ENCODE data around the gene HSPA1A. TPM values are rescaled to one million over a fixed set of nuclear protein-coding genes. Genes with fewer than 3 reads are reported as not detected.
"Not testable (repeated sequence)": the region's sequence is repeated elsewhere in the genome, so short reads cannot be mapped to it uniquely, and the experiment has no call there.

The HSPA1A gene
- total RNA-seq, 1 experiment from 2014 or later: 57.2 TPM

DNA sequence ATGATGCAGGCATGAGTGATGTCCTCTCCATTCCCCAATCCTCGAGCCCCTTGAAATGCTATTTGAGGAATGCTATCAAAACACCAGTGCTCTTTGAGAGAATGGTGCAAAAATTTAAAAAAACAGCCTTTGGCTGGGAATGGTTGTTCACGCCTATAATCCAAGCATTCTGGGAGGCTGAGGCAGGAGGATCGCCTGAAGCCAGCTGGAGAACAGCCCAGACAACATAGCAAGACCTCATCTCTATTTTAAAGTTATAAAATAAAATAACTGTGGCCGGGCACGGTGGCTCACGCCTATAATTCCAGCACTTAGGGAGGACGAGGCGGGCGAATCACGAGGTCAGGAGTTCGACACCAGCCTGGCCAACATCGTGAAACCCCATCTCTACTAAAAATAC lies 15.6 kb upstream of the HSPA1A start (continued):
- TF ChIP-seq, protein P1, sequence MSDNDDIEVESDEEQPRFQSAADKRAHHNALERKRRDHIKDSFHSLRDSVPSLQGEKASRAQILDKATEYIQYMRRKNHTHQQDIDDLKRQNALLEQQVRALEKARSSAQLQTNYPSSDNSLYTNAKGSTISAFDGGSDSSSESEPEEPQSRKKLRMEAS (CRISPR knock-in tag; IDR thresholded peaks at IDR 0.05): no peak
- TF ChIP-seq, protein P2, sequence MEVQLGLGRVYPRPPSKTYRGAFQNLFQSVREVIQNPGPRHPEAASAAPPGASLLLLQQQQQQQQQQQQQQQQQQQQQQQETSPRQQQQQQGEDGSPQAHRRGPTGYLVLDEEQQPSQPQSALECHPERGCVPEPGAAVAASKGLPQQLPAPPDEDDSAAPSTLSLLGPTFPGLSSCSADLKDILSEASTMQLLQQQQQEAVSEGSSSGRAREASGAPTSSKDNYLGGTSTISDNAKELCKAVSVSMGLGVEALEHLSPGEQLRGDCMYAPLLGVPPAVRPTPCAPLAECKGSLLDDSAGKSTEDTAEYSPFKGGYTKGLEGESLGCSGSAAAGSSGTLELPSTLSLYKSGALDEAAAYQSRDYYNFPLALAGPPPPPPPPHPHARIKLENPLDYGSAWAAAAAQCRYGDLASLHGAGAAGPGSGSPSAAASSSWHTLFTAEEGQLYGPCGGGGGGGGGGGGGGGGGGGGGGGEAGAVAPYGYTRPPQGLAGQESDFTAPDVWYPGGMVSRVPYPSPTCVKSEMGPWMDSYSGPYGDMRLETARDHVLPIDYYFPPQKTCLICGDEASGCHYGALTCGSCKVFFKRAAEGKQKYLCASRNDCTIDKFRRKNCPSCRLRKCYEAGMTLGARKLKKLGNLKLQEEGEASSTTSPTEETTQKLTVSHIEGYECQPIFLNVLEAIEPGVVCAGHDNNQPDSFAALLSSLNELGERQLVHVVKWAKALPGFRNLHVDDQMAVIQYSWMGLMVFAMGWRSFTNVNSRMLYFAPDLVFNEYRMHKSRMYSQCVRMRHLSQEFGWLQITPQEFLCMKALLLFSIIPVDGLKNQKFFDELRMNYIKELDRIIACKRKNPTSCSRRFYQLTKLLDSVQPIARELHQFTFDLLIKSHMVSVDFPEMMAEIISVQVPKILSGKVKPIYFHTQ (CRISPR knock-in tag; IDR thresholded peaks at IDR 0.05): no peak
- TF ChIP-seq NR2C2 (CRISPR knock-in tag; IDR thresholded peaks at IDR 0.05): no peak
- TF ChIP-seq NR3C1 (CRISPR knock-in tag; conservative IDR thresholded peaks at IDR 0.05; ENCODE audit: low read depth): no peak
- TF ChIP-seq CBFB (CRISPR knock-in tag; IDR thresholded peaks at IDR 0.05; ENCODE audit: low read depth): no peak

DNA sequence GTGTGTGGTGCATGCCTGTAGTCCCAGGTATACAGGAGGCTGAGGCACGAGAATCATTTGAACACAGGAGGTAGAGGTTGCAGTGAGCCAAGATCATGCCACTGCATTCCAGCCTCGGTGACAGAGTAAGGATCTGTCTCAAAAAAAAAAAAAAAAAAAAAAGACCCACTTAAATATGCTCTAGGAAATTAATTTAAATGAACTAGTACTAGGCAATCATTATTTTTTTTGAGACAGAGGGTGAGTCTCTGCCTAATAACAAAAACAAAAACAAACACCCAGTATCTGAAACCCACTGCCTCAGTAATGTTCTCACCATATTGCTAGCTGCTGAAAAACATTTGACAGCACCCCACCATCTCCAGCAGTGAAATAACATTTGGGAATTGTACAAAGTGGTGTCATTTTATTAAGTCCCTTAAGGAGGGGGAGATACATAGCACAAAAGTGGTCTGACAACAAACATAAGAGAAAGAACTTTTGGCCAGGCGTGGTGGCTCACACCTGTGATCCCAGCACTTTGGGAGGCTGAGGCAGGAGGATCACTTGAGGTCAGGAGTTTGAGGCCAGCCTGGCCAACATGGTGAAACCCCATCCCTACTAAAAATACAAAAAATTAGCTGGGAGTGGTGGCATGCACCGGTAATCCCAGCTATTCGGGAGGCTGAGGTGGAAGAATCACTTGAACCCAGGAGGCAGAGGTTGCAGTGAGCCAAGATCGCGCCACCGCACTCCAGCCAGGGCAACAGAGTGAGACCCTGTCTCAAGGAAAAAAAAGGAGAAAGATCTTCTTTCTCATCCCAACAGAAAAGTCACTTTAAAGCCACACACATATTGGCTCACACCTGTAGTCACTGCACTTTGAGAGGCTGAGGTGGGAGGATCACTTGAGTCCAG lies 14.1 kb upstream of the HSPA1A start:
- POLR2A ChIA-PET: interaction anchor here (0.6 kb wide), 1 partner anchor 29 kb away, joined by 6 read pairs; no protein-coding TSS in a partner anchor
- ATAC-seq; H3K4me1 Mint-ChIP-seq; H3K27me3 Mint-ChIP-seq (ENCODE audit: low read depth); H3K9me3 Mint-ChIP-seq; H3K4me3 Mint-ChIP-seq; H3K27ac Mint-ChIP-seq; DNase-seq (ENCODE audit: low spot score): not testable (repeated sequence)
- CTCF ChIA-PET: interaction anchor here (1.4 kb wide), 1 partner anchor 28 kb away, joined by 4 read pairs; no protein-coding TSS in a partner anchor
- H3K36me3 Mint-ChIP-seq: peaks cover 26% of the 10 kb centered on the region

DNA sequence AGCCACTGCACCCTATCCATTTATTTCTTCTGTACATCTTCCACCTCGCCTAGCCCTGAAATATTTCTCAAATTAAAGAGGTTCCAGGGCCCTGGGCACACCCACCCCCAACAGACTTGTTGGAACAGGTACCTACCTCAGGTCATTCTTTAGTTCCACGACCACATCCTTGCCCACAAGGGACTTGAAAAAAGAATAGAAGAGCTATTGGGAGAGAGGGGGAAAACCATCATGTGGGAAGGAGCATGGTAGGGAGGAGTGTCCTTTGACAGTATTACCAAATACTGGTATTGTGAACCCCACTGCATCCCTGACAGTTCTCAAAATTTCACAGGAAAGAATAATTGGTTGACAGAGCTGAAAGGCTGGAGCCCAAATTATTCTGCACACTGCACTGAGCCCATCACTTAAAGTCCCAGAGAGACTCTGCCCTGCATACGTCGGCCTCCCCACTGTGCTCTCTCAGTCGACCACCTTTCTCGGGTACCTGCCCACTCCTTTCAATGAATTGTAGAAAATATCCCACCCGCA lies 9.3 kb upstream of the HSPA1A start:
- peaks cover 9% of the 10 kb centered on the region for H3K4me1 Mint-ChIP-seq
- H3K27me3 Mint-ChIP-seq (ENCODE audit: low read depth): no peaks in the 10 kb centered on the region; the same call in 1 of the 2 replicates
- peak overlapping the region; percentile 99 for H3K4me3 Mint-ChIP-seq
- POLR2A ChIA-PET: interaction anchor here (1.1 to 1.9 kb wide), 7 partner anchors 8 to 76 kb away, joined by 3 to 23 read pairs (median 5); partner anchors contain the start of genes HSPA1A, HSPA1B and HSPA1L
- H3K9me3 Mint-ChIP-seq: no peaks in the 10 kb centered on the region
- CTCF ChIA-PET: interaction anchor here (1.0 to 2.7 kb wide), 11 partner anchors 9 to 260 kb away, joined by 3 to 30 read pairs (median 9); partner anchors contain the start of genes ATP6V1G2, HSPA1A, HSPA1L and NEU1
- DNase-seq (ENCODE audit: low spot score): no peak
- TF ChIP-seq, protein P3, sequence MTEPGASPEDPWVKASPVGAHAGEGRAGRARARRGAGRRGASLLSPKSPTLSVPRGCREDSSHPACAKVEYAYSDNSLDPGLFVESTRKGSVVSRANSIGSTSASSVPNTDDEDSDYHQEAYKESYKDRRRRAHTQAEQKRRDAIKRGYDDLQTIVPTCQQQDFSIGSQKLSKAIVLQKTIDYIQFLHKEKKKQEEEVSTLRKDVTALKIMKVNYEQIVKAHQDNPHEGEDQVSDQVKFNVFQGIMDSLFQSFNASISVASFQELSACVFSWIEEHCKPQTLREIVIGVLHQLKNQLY (CRISPR knock-in tag; IDR thresholded peaks at IDR 0.05): no peak
- no peak for TF ChIP-seq TEAD4 (CRISPR knock-in tag; IDR thresholded peaks at IDR 0.05)
- no peak for TF ChIP-seq MYBL2 (CRISPR knock-in tag; IDR thresholded peaks at IDR 0.05)
- TF ChIP-seq TP53 (CRISPR knock-in tag; IDR thresholded peaks at IDR 0.05): no peak
- TF ChIP-seq SP1 (CRISPR knock-in tag; conservative IDR thresholded peaks at IDR 0.05): no peak
- TF ChIP-seq, protein P4, sequence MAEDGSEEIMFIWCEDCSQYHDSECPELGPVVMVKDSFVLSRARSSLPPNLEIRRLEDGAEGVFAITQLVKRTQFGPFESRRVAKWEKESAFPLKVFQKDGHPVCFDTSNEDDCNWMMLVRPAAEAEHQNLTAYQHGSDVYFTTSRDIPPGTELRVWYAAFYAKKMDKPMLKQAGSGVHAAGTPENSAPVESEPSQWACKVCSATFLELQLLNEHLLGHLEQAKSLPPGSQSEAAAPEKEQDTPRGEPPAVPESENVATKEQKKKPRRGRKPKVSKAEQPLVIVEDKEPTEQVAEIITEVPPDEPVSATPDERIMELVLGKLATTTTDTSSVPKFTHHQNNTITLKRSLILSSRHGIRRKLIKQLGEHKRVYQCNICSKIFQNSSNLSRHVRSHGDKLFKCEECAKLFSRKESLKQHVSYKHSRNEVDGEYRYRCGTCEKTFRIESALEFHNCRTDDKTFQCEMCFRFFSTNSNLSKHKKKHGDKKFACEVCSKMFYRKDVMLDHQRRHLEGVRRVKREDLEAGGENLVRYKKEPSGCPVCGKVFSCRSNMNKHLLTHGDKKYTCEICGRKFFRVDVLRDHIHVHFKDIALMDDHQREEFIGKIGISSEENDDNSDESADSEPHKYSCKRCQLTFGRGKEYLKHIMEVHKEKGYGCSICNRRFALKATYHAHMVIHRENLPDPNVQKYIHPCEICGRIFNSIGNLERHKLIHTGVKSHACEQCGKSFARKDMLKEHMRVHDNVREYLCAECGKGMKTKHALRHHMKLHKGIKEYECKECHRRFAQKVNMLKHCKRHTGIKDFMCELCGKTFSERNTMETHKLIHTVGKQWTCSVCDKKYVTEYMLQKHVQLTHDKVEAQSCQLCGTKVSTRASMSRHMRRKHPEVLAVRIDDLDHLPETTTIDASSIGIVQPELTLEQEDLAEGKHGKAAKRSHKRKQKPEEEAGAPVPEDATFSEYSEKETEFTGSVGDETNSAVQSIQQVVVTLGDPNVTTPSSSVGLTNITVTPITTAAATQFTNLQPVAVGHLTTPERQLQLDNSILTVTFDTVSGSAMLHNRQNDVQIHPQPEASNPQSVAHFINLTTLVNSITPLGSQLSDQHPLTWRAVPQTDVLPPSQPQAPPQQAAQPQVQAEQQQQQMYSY (CRISPR knock-in tag; IDR thresholded peaks at IDR 0.05): no peak
- TF ChIP-seq ZBTB21 (CRISPR knock-in tag; IDR thresholded peaks at IDR 0.05; ENCODE audit: borderline replicate concordance): no peak
- TF ChIP-seq, protein P5, sequence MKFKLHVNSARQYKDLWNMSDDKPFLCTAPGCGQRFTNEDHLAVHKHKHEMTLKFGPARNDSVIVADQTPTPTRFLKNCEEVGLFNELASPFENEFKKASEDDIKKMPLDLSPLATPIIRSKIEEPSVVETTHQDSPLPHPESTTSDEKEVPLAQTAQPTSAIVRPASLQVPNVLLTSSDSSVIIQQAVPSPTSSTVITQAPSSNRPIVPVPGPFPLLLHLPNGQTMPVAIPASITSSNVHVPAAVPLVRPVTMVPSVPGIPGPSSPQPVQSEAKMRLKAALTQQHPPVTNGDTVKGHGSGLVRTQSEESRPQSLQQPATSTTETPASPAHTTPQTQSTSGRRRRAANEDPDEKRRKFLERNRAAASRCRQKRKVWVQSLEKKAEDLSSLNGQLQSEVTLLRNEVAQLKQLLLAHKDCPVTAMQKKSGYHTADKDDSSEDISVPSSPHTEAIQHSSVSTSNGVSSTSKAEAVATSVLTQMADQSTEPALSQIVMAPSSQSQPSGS (CRISPR knock-in tag; IDR thresholded peaks at IDR 0.05; ENCODE audit: borderline replicate concordance, low read depth): no peak
- no peak for TF ChIP-seq ATF1 (CRISPR knock-in tag; IDR thresholded peaks at IDR 0.05)
- TF ChIP-seq ETV6 (CRISPR knock-in tag; IDR thresholded peaks at IDR 0.05): no peak
- TF ChIP-seq ZNF423 (CRISPR knock-in tag; IDR thresholded peaks at IDR 0.05): no peak
- H3K27ac Mint-ChIP-seq: peak overlapping the region; percentile 99
- peaks cover 23% of the 10 kb centered on the region for H3K36me3 Mint-ChIP-seq
- ATAC-seq: no peak

All from WTC11 (cell line).